Colonic mucosa (tissue), 4 donors: Measurements from ENCODE around the gene TEFM. TPM values are rescaled to one million over a fixed set of nuclear protein-coding genes. Genes with fewer than 3 reads are reported as not detected.
"Not testable (repeated sequence)": the region's sequence is repeated elsewhere in the genome, so short reads cannot be mapped to it uniquely, and the experiment has no call there.

Experiments
- DNase-seq: peaks from one replicate; pipeline ENCODE4 v3.0.0-alpha.2; 2020
- H3K27ac ChIP-seq: fragments of 200-600 bp; one replicate; pipeline ENCODE4 v1.8.0; 2021
- H3K27me3 ChIP-seq: fragments of 200-600 bp; one replicate; pipeline ENCODE4 v1.8.0; 2021
- H3K36me3 ChIP-seq: fragments of 200-600 bp; one replicate; pipeline ENCODE4 v1.8.0; 2021
- H3K4me1 ChIP-seq: fragments of 200-600 bp; one replicate; pipeline ENCODE4 v1.8.0; 2021; ENCODE audit warnings: mild to moderate bottlenecking
- H3K4me3 ChIP-seq: fragments of 200-600 bp; one replicate; pipeline ENCODE4 v1.8.0; 2021
- H3K9ac ChIP-seq, 2 donors: one replicate each; pipeline ENCODE4 v1.7.0; 2013; ENCODE audit warnings: control low read depth in 2 of 2, low read depth in 2 of 2, low read length in 2 of 2
- H3K9me3 ChIP-seq: fragments of 200-600 bp; one replicate; pipeline ENCODE4 v1.8.0; 2021
- CTCF ChIP-seq: fragments of 200-600 bp; IDR thresholded peaks from one replicate; pipeline ENCODE4 v1.8.0; 2022; ENCODE audit warnings: antibody characterized with exemption, mild to moderate bottlenecking
- intact Hi-C: fragments of 100-400 bp; cut with DNase I; formaldehyde crosslinking; loops from one replicate; pipeline ENCODE4 v1.14.1; 2022
- total RNA-seq, 2 donors: library from RNA; stranded (reverse); fragmentation: NEBNext Ultra II Directional in 1 of 2; extraction: Animal tissue kit (Norgen Biotek cat#: 25700) in 1 of 2; gene quantifications; one replicate each; pipeline ENCODE4 v1.2.1, GENCODE V29; 2021
- donor health status: healthy.
- donor health status: DM: no; HTN: no; CAD: no.
- donor health status: DM: no; HTN: no; CAD: no.

Gene TEFM
- total RNA-seq, 2 donors from 2014 or later, result 12.4 to 15.4 TPM

- intact Hi-C loops, result no loop called here
- Histone ChIP-seq H3K36me3 (no peaks in the 10 kb centered on the region), H3K9me3 (no peaks in the 10 kb centered on the region), H3K27me3 (no peaks in the 10 kb centered on the region), H3K4me1 (no peaks in the 10 kb centered on the region), H3K9ac (peak overlapping the region in 1 of 2 donors; percentile 7), H3K4me3 (no peak overlapping the region), H3K27ac (peak overlapping the region; percentile 43)
- no peak for DNase-seq
- TF ChIP-seq CTCF, result no peak
These were observed 44.2 kb upstream of the TEFM start for GRCh38 chr17:30950189-30950588.

GRCh38 chr17:30947796-30948195 is 41.8 kb upstream of the TEFM start:
- Histone ChIP-seq H3K27ac (no peak overlapping the region), H3K4me3 (no peak overlapping the region), H3K4me1 (no peaks in the 10 kb centered on the region), H3K27me3 (no peaks in the 10 kb centered on the region), H3K36me3 (no peaks in the 10 kb centered on the region), H3K9me3 (no peaks in the 10 kb centered on the region), H3K9ac (no peak overlapping the region)
- intact Hi-C loops, result no loop called here
- no peak for DNase-seq
- TF ChIP-seq CTCF, result no peak

- no peak overlapping the region for H3K4me3 ChIP-seq
- H3K9me3 ChIP-seq, result no peaks in the 10 kb centered on the region
- DNase-seq, result no peak
- H3K9ac ChIP-seq, result no peak overlapping the region
- no peaks in the 10 kb centered on the region for H3K36me3 ChIP-seq
- no peaks in the 10 kb centered on the region for H3K27me3 ChIP-seq
- no peak overlapping the region for H3K27ac ChIP-seq
- no peaks in the 10 kb centered on the region for H3K4me1 ChIP-seq
- intact Hi-C loops, result no loop called here
- TF ChIP-seq CTCF, result no peak
These were observed 36.5 kb upstream of the TEFM start for GRCh38 chr17:30942308-30943079.

GRCh38 chr17:30939051-30939689 is 33.1 kb upstream of the TEFM start:
- H3K36me3 ChIP-seq, result no peaks in the 10 kb centered on the region
- H3K4me3 ChIP-seq, result no peak overlapping the region
- no peaks in the 10 kb centered on the region for H3K9me3 ChIP-seq
- no peak overlapping the region for H3K9ac ChIP-seq
- H3K27ac ChIP-seq, result no peak overlapping the region
- no peaks in the 10 kb centered on the region for H3K27me3 ChIP-seq
- DNase-seq, result no peak
- intact Hi-C loops, result no loop called here
- no peak for TF ChIP-seq CTCF
- no peaks in the 10 kb centered on the region for H3K4me1 ChIP-seq

- Histone ChIP-seq H3K27me3 (no peaks in the 10 kb centered on the region), H3K9me3 (no peaks in the 10 kb centered on the region), H3K27ac (no peak overlapping the region), H3K4me3 (no peak overlapping the region), H3K9ac (no peak overlapping the region), H3K36me3 (no peaks in the 10 kb centered on the region), H3K4me1 (no peaks in the 10 kb centered on the region)
- no peak for TF ChIP-seq CTCF
- no peak for DNase-seq
- intact Hi-C loops, result no loop called here
These were observed 27.9 kb upstream of the TEFM start for GRCh38 chr17:30933966-30934365.

- H3K36me3 ChIP-seq, DNase-seq, H3K4me1 ChIP-seq, H3K4me3 ChIP-seq, H3K27ac ChIP-seq, intact Hi-C loops, H3K9me3 ChIP-seq, H3K27me3 ChIP-seq, H3K9ac ChIP-seq: not testable (repeated sequence)
These were observed 25.5 kb upstream of the TEFM start for GRCh38 chr17:30931582-30931981.
